NCI-H1417 treated with DMSO at 0.1 percent for 48 hours (cell line): Measurements from ENCODE around the gene MAP7D1.
A peak's percentile ranks its signal among the peaks of the same experiment; 100 is the strongest.

Experiments
- DNase-seq: peaks from one replicate; lab custom pipeline; 2025; lab: John Stamatoyannopoulos, UW

MAP7D1 gene

DNA sequence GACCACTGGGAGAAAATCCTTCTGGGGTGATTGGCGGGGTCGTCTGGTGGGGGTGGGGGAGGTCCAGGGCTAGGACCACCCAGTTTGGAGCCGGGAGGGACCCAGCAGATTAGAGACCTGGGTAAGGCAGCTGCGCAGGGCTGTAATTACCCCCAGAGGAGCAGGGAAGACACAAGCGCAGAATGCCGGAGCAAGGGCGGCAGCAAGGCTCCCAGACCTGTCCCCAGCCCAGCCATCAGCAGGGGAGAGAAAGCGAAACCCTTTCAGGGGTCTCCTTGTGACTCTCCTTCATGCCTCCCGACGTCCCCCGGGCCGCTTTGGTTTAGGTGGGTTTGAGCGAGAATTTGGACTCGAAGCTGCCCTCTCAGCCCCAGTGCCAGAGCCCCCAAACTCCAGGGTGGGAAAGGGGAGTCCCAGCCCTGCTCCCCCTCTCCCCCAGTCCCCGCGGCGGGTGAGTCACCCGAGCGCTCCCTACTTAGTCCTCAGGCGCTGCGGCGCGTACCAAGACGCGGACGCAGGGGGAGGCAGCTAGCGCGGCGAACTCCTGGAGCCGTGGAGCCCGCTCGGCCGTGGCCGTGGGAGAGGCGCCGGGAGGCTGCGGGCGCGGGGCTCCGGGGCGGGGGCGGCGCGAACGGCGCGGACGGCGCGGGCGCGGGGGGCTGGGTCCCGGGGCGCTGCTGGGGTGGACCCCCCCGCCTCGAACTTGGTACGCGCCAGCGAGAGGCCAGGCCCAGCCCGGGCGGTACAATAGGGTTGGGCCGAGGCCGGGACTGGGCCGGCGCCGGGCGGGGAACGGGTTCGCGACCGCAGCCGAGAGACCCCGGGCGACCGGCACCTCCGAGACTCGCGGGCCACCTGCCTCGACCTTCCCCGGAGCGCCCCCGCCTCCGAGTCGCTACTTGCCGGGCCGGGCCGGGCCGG lies at the start of gene MAP7D1:
Gene MAP7D1 (plus strand): TSS at position 753 of the 921 bp plus-strand sequence. CDS start 258 bp downstream, outside the sequence.
- DNase-seq, result peak; percentile 19

DNA sequence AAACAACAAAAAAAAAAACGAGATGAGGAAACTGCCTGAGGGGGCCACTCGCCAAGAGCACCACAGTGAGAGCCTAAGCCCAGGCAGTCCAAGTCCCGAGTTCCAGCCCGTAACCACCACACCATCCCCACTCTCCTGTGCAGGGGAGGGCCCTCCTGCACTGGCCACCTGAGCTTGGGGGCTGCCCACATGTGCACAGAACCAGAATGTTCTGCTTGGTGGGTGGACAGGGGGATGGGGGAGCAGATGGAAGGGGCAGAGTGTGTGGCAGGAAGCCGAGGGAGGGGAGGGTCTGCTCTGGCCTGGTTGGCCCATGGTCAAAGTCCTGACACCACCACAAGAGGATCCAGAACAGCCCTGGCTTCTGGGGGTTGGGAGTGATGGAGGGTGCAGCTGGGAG lies 49.7 kb upstream of the MAP7D1 start:
- no peak for DNase-seq

- no peak for DNase-seq
These were observed 48.6 kb upstream of the MAP7D1 start for GRCh38 chr1:36107394-36107793.

- no peak for DNase-seq
These were observed 47.6 kb upstream of the MAP7D1 start for GRCh38 chr1:36108314-36108713.

GRCh38 chr1:36109041-36109679 lies 46.8 kb upstream of the MAP7D1 start:
- DNase-seq, result no peak

GRCh38 chr1:36111151-36111550 lies 44.8 kb upstream of the MAP7D1 start:
- DNase-seq, result no peak

GRCh38 chr1:36112823-36113222 lies 43.1 kb upstream of the MAP7D1 start:
- no peak for DNase-seq

DNA sequence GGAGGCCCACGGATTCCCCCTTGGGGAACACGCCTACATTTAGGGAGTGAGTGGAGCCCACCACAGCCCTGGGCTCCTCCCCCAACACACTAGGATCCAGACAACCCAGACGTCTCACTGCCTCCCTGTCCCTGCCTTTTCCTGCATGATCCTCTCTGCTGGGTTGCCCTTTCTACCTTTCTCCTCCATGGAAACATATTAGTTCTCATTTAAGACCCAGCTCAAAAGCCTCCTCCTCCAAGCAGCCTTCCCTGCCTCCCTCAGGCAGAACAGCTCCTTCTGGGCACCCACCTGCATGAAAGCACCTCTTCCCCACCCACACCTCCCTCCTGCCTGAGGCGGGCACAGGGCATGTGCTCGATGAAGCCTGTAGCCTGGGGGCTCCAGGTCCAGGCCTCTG lies 41.6 kb upstream of the MAP7D1 start:
- no peak for DNase-seq

DNA sequence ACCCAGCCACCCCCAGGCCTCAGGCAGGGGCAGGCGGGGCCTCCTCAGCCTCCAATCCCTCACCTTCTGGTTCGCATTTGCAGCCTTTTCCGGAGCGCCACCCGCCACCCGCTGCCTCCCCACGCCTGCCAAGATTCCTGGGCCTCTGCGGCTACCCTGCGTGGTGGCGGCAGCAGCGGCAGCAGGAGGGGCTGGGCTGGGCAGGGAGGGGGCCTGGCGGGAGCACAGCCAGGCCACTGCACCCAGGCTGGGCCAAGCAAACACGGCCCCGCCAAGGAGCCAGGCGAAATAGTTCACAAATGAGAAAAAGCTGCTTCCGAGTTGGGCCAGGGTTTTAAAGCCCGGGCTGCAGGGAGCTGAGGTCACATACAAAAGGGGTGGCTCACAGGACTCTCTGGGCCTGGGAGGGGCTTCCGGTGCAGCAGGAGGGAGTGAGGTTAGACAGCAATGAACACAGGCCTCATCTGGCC lies 40.7 kb upstream of the MAP7D1 start:
- DNase-seq, result no peak

DNA sequence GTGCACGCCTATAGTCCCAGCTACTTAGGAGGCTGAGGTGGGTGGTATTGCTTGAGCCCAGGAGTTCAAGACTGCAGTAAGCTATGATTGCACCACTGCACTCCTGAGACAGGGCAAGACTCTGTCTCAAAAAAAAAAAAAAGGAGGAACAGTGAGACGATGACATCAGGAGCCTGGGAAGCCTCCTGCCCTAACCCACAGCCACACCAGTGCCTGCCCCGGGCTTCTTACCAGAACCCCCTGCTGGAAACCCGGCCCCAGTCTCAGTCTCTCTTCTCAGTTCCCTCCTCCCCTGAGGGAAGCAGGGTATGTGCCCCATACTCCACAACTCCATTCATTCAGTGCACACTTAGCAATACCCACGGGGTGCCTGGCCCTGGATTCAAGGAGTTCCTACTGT lies 40.0 kb upstream of the MAP7D1 start:
- DNase-seq, result no peak

DNA sequence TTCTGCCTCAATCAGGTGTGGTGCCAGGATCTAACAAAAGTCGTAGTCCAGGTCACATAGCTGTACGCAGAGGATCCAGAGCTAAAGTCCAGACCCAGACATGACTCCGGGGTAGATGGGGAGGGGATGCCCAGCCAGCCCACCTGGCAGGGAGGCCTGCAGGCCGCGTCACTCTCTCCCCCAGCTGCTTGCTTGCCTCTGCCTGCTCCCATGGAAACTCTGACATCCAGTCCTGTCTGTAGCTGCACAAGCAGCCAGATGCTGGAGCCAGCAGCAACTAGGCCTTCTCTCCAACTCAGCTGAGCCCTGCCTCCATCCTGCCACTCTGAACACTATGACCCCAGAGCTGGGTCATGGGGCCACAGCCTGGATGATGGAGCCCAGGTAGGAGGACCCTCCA lies 39.1 kb upstream of the MAP7D1 start:
- DNase-seq, result no peak

DNA sequence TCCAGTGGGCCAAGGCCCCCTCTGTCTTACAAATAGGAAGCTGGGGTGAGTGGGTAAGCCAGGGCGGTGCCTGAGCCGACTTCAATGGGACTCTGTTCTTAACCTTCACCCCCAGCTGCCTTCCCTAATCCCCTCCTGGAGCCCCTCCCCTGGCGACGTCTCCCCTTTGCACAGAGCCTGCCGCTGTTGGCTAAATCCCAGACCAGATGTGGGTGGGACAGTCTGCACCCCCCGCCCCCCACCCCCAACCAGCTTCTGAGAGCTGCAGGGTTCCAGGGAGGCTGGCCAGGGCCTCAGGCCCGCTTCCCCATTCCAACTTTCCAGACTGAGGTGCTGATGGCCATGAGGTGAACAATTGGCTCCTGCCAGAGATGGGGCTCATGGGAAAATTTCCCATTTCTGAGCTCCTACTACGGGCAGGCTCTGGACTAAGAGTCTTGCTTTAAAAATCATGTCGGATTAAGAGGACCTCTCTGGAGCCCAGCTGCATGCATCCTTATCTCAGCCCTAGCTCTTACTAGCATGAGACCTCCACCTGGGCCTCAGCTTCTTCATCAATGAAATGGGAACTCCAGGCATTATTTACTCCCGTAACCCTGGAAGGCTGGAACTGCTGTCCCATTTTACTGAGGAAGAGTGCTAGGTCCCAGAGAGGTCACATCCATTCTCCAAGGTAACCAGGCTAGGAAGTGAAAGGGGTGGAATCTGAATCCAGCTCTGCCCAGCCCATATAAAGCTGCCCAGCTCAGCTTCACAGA lies 37.3 kb upstream of the MAP7D1 start:
- DNase-seq, result no peak

DNA sequence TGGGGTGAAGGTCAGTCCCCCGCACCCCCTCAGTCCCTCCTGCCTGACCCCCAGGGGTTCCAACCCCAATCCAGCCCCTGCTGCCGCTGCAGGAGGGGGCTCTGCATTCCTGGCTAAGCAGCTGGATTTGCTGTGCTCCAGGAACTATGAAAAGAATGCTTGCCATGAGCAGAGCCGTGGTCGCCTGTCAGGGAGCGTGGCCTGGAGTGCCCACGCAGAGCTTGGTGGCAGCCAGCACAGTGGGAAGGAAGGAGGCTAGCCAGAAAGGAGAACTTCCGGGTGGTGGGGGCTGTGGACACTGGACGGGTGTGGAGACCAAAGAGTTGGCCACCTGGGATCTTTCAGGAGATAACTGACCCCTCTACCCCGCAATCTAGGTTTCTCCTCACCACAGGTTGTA lies 36.5 kb upstream of the MAP7D1 start:
- DNase-seq, result no peak

DNA sequence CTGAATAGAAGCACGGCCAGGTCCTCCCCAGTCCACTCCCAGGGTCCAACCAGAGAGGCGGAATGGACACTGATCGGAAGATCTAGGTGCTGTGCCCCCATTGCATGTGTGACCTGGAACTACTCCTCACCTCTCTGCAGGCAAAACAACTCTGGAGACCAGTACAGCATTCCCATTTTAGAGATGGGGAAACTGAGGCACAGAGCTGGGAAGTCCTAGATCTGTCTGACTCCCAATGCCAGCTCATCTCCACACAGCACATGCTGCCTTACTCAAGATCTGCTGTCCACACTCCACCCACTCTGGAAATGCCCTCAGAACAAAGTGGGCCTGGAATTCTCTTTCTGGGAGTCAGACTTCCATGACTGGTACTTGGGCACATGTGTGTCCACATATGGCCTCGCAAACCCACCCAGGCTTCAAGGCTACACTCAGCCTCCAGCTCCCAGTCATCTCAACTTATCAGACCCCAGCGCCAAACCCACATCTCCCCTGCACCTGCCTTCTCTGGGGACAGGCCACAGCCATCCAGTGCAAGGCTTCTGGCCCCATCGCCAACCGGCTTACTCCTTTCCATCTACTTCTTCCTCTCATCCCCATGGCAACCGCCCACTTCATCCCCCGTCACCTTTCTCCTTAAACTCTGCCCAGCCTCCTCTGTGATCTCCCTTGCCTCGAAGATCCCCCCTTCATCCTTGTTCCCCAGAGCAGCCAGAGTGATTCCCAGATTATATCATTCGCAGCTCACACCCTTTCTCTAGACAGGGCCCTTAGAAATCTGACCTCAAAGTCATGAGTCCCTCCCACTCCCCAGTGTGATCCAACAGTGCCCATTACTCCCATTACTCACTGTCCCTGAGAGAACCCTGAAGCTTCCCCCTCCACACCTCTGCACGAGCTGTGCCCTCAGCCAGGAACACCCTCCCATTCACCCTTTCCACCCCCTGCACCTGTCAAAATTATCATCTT lies 33.6 kb upstream of the MAP7D1 start:
- DNase-seq, result no peak

- no peak for DNase-seq
These were observed 32.6 kb upstream of the MAP7D1 start for GRCh38 chr1:36123356-36123755.

- DNase-seq, result no peak
These were observed 31.4 kb upstream of the MAP7D1 start for GRCh38 chr1:36124404-36125128.

DNA sequence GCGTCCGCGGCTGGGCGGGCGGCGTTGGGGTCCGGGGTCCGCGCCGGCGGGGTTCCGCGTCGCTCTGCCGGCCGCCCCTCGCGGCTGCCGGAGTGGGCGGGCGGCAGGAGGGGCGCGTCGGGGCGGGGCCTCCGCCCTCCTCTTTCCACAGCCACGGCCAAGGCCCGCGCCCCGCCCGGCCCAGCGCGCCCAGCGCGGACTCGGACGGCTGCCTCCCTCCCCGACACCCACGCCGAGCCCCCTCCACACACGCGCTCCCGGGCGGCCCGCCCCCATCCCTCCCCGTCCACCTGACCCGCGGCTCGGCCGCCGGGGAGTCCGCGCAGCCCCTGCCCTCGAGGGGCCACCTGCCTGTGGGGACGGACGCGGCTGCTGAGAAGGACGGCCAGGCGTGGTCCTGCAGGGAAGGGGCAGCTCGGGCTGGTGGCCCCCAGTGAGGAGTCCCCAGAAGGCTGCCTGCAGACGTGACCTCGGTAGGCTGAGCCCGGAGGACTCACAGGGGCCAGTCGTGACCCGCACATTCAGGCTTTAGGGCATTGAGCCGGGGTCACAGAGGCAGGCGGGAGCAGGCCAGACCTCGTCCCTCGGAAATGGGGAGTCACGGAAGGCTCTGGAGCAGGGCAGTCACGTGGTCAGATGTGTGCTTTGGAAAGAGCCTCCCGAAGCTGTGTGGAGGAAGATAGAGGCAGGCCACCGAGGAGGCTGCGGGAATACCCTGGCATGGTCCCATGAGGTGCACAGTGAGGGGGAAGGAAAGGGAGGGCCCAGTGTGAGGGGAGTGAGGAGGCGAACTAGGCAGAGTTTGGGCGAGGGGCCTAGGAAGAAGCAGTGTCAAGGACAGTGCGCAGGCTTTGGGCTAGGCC lies 30.6 kb upstream of the MAP7D1 start, which contains the start of gene COL8A2:
Gene COL8A2 (minus strand): TSS at position 94 of the 863 bp plus-strand sequence. CDS start 24,980 bp downstream, outside the sequence.
- no peak for DNase-seq

DNA sequence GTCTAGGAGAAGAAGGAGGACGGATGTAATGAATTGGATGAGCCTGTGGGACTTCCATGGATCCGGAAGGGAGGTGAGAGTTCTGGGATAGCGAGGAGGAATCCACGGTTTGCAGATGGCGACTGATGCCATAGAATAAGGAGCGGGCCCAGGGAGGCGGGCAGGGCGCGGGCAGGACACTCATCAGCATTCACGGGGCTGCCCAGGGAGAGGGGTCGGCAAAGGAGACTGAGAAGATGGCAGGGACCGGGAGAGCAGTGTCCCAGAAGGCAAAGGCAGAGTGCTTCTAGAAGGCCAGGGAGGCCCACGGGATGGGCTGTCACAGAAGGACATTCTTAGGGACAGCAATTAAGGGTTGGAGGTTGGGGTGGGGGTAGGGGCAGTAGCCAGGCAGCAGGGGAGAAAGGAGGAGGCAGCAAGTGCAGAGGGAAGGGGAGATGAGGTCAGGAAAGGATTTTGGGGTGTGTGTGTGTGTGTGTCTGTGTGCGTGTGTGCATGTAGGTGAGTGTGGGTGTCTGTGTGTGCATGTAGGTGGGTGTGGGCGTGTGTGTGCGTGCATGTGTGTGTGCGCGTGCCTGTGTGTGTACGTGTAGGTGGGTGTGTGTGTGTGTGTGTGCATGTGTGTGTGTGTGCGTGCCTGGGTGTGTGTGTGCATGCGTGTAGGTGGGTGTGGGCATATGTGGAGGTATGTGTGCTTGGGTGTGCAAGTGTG lies 29.8 kb upstream of the MAP7D1 start:
- no peak for DNase-seq
